NT2/D1 (cell line): ENCODE data around the gene SERTM2.

Experiments
- YY1 ChIP-seq: IDR thresholded peaks from 2 replicates; pipeline ENCODE4 v1.6.1; 2011; ENCODE audit not compliant: insufficient read length, insufficient read depth
- ZNF274 ChIP-seq: IDR thresholded peaks from 2 replicates; pipeline ENCODE4 v1.6.1; 2011; ENCODE audit warnings: mild to moderate bottlenecking, low read depth, low read length

- TF ChIP-seq ZNF274: no peak
- no peak for TF ChIP-seq YY1
Measured at GRCh38 chrX:111511477-111511876, at the start of gene SERTM2.
